Kidney (tissue), 14 donors: ENCODE data around the gene RWDD1. TPM values are rescaled to one million over a fixed set of nuclear protein-coding genes. Genes with fewer than 3 reads are reported as not detected.

ENCODE experiments used
- DNase-seq, 5 donors: peaks; one replicate each; pipeline ENCODE4 v3.0.0-alpha.2; 2013 to 2020
- FAIRE-seq: peaks from 2 replicates; lab custom pipeline; 2012; peaks lifted over from hg19 to GRCh38; lab: Jason Lieb, UNC
- H3K27ac ChIP-seq, 2 donors: one replicate each; pipeline ENCODE4 v1.7.0; 2013; ENCODE audit warnings: low read depth in 2 of 2, low read length in 2 of 2, inconsistent platforms in 1 of 2
- H3K27me3 ChIP-seq: one replicate; pipeline ENCODE4 v1.7.1; 2013; ENCODE audit warnings: low read length, inconsistent platforms; ENCODE audit not compliant: control insufficient read depth, insufficient read depth
- H3K36me3 ChIP-seq, 3 donors: one replicate each; pipeline versions ENCODE4 v1.7.0 to v1.7.1; 2013; ENCODE audit warnings: low read length in 3 of 3, control low read depth in 1 of 3, inconsistent platforms in 1 of 3; ENCODE audit not compliant: insufficient read depth in 3 of 3, control insufficient read depth in 2 of 3
- H3K4me1 ChIP-seq, 3 donors: one replicate each; pipeline versions ENCODE4 v1.7.0 to v1.7.1; 2013; ENCODE audit warnings: low read length in 3 of 3, inconsistent platforms in 1 of 3, low read depth in 1 of 3; ENCODE audit not compliant: control insufficient read depth in 2 of 3, insufficient read depth in 2 of 3
- H3K4me3 ChIP-seq, 3 donors: one replicate each; pipeline versions ENCODE4 v1.7.0 to v1.8.1; 2013; ENCODE audit warnings: low read length in 3 of 3, control low read depth in 1 of 3, inconsistent platforms in 1 of 3
- H3K9ac ChIP-seq, 3 donors: one replicate each; pipeline versions ENCODE4 v1.7.0 to v1.7.1; 2013; ENCODE audit warnings: low read length in 3 of 3, control low read depth in 1 of 3, inconsistent platforms in 1 of 3
- H3K9me3 ChIP-seq, 3 donors: one replicate each; pipeline versions ENCODE4 v1.7.0 to v1.7.1; 2013; ENCODE audit warnings: low read length in 3 of 3, control low read depth in 1 of 3, inconsistent platforms in 1 of 3; ENCODE audit not compliant: control insufficient read depth in 2 of 3, insufficient read depth in 1 of 3
- CTCF ChIP-seq: IDR thresholded peaks from 3 replicates; pipeline ENCODE4 v1.5.1; 2012; ENCODE audit warnings: mild to moderate bottlenecking, moderate library complexity, borderline replicate concordance; ENCODE audit not compliant: insufficient read depth; ENCODE audit errors: extremely low read depth
- intact Hi-C: fragments of 100-400 bp; cut with DNase I; formaldehyde crosslinking; loops from one replicate; pipeline ENCODE4 v1.11.1; 2022
- polyA plus RNA-seq: library from polyadenylated mRNA; stranded (reverse); fragments of 350-450 nt; fragmentation: Illumina TruSeq; extraction: RNeasy Lipid Tissue Mini Kit (QIAGEN cat#74804); gene quantifications from one replicate; pipeline ENCODE4 v1.2.3, GENCODE V29; 2014; ENCODE audit warnings: low read depth, low replicate concordance; ENCODE audit not compliant: insufficient read depth
- total RNA-seq: library from RNA; stranded (reverse); fragmentation: NEBNext Ultra II Directional; extraction: Animal tissue kit (Norgen Biotek cat#: 25700); gene quantifications from one replicate; pipeline ENCODE4 v1.2.1, GENCODE V29; 2021
- donor health status: control.
- donor health status: control.
- donor health status: control.
- donor health status: control.
- donor health status: control.
- donor health status: DM: yes; HTN: yes; CAD: no.
- donor health status: Normal renal cell carcinoma (clear cell type).

The RWDD1 gene
- total and polyA plus RNA-seq, 2 donors from 2014 or later: 39.3 to 84.1 TPM

- TF ChIP-seq CTCF: no peak
- FAIRE-seq: no peak
- Histone ChIP-seq H3K4me3 (no peak within 1 kb of the TSS), H3K36me3 (no peaks in the 10 kb centered on the region), H3K9ac (no peak within 1 kb of the TSS), H3K27ac (no peak within 1 kb of the TSS), H3K27me3 (no peaks in the 10 kb centered on the region), H3K9me3 (no peaks in the 10 kb centered on the region), H3K4me1 (no peaks in the 10 kb centered on the region)
- DNase-seq: no peak
- intact Hi-C loops: no loop called here
Measured at GRCh38 chr6:116545651-116546050, 25.7 kb upstream of the RWDD1 start, which contains the start of gene TRAPPC3L. TRAPPC3L (minus strand) TSS chr6:116545684; CDS start chr6:116545514, 170 bp downstream.

GRCh38 chr6:116547358-116547757 lies 23.9 kb upstream of the RWDD1 start:
- Histone ChIP-seq H3K27ac (no peak overlapping the region), H3K27me3 (no peaks in the 10 kb centered on the region), H3K9ac (no peak overlapping the region), H3K9me3 (no peaks in the 10 kb centered on the region), H3K36me3 (no peaks in the 10 kb centered on the region), H3K4me1 (no peaks in the 10 kb centered on the region), H3K4me3 (no peak overlapping the region)
- FAIRE-seq (no peak), DNase-seq (no peak)
- no peak for TF ChIP-seq CTCF
- intact Hi-C loops: no loop called here

GRCh38 chr6:116550796-116551195 lies 20.5 kb upstream of the RWDD1 start:
- no peak overlapping the region for H3K27ac ChIP-seq
- FAIRE-seq (no peak), DNase-seq (no peak)
- no peaks in the 10 kb centered on the region for H3K27me3 ChIP-seq
- TF ChIP-seq CTCF: no peak
- H3K9me3 ChIP-seq: no peaks in the 10 kb centered on the region
- H3K4me3 ChIP-seq: no peak overlapping the region
- intact Hi-C loops: no loop called here
- no peaks in the 10 kb centered on the region for H3K36me3 ChIP-seq
- no peak overlapping the region for H3K9ac ChIP-seq
- no peaks in the 10 kb centered on the region for H3K4me1 ChIP-seq

GRCh38 chr6:116553451-116553850 lies 17.9 kb upstream of the RWDD1 start, which contains the start of gene CALHM4:
CALHM4 (plus strand) TSS chr6:116553751; CDS start chr6:116553794, 43 bp downstream.
- H3K27me3 ChIP-seq: no peaks in the 10 kb centered on the region
- FAIRE-seq (no peak), DNase-seq (no peak)
- H3K4me3 ChIP-seq: no peak within 1 kb of the TSS
- intact Hi-C loops: no loop called here
- H3K9me3 ChIP-seq: no peaks in the 10 kb centered on the region
- H3K36me3 ChIP-seq: no peaks in the 10 kb centered on the region
- H3K27ac ChIP-seq: no peak within 1 kb of the TSS
- peaks cover 0 to 11% (median 3%) of the 10 kb centered on the region in 3 donors for H3K4me1 ChIP-seq
- no peak for TF ChIP-seq CTCF
- no peak within 1 kb of the TSS for H3K9ac ChIP-seq
